SJCRH30 (cell line): Measurements from ENCODE around the gene ATP11A. TPM values are rescaled to one million over a fixed set of nuclear protein-coding genes. Genes with fewer than 3 reads are reported as not detected.
"Not testable (repeated sequence)": the region's sequence is repeated elsewhere in the genome, so short reads cannot be mapped to it uniquely, and the experiment has no call there.

ENCODE experiments used
- DNase-seq, 2 experiments: peaks; one replicate each; pipeline ENCODE4 v3.0.0-alpha.2; 2015 to 2020
- H3K27ac ChIP-seq: fragments of 250-450 bp; sonication (Bioruptor Pico); 2 replicates; pipeline ENCODE4 v1.5.1; 2020; ENCODE audit warnings: mild to moderate bottlenecking, moderate library complexity
- H3K27me3 ChIP-seq: fragments of 250-450 bp; sonication (Bioruptor Pico); 2 replicates; pipeline ENCODE4 v1.5.1; 2020; ENCODE audit warnings: mild to moderate bottlenecking, moderate library complexity
- H3K36me3 ChIP-seq: fragments of 250-450 bp; sonication (Bioruptor Pico); 2 replicates; pipeline ENCODE4 v1.5.1; 2020; ENCODE audit warnings: mild to moderate bottlenecking, moderate library complexity
- H3K4me1 ChIP-seq: fragments of 250-450 bp; sonication (Bioruptor Pico); 2 replicates; pipeline ENCODE4 v1.5.1; 2020; ENCODE audit warnings: mild to moderate bottlenecking, moderate library complexity
- H3K4me3 ChIP-seq: fragments of 250-450 bp; sonication (Bioruptor Pico); 2 replicates; pipeline ENCODE4 v1.5.1; 2020; ENCODE audit warnings: mild to moderate bottlenecking, moderate library complexity
- H3K9me3 ChIP-seq: fragments of 250-450 bp; sonication (Bioruptor Pico); replicated peaks from 2 replicates; pipeline ENCODE4 v1.5.1; 2020; ENCODE audit warnings: mild to moderate bottlenecking, moderate library complexity
- total RNA-seq: library from RNA; depleted of rRNA; stranded (reverse); fragments of >200 nt; shearing (Covaris generic); gene quantifications from 2 replicates; pipeline ENCODE4 v1.2.3, GENCODE V29; 2014

The ATP11A gene
- total RNA-seq, 1 experiment from 2014 or later = 14.2 TPM

DNA sequence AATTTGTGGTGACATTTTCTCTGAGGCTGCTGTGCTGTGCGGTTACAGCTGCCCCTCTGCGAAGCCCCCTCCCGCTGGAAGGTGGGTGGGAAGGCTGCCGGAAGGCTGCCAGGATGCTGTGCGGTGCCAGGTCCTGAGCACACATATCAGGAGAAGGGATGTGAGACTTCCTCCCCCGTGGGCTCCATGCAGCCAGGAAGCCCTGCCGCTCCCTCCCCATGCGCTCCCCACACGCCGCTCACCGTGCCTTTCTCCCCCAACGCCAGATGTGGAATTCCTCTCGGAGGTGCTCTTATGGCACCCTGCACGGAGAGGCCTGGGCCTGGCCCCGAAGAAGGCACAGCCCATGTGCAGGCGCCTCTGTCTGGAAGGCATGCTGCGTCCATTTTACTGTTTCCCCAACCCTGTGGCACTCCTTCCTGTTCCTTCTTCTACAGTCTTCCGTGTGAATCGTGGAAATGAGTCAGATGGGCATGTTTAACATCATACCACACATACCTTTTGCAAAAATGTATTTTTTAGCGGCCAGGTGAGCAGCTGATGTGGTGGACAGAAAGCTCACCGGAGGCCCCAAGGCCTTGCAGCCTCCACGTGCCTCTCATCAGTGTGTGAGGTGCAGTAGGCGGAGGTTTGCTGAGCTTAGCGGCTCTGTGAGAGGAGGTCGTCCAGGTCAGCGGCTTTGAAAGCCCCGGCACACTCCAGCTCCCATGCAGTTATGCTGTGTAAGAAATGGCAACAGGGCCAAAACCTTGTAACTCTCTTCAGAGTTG lies 88.0 kb downstream of the ATP11A start:
- Histone ChIP-seq H3K4me3 (no peak overlapping the region), H3K9me3 (no peaks in the 10 kb centered on the region), H3K4me1 (no peaks in the 10 kb centered on the region), H3K27me3 (no peaks in the 10 kb centered on the region), H3K36me3 (no peaks in the 10 kb centered on the region), H3K27ac (no peak overlapping the region)
- DNase-seq = no peak

DNA sequence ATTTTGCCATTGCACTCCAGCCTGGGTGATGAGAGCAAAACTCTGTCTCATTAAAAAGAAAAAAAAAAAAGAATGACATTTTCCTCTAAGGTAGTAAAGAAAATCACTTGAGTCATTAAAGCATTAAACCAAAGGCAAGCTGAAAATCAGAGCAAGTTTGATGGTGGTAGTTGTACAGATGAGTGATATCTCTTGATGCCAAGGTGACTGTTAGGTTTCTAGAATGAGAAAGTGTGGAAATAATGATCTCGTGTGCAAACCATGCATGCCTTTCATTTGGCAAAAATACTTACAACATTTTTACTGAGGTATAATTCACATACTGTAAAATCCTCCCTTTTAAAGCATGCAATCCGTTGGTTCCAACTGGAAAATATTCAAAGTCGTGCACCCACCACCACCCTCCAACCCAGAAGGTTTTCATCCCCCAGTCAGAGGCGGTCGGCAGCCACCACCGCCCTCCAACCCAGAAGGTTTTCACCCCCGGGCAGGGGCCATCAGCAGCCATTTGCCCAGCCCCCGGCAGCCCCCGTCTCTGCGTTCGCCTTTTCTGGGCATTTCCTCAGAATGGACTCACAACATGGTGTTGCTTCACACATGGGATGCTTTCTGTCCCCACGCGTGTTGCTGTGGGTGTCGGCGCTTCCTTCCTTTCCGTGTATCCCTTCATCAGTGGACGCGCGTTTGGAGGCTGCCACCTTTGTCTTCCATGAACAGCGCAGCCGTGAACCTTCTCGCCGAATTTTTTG lies 90.2 kb downstream of the ATP11A start:
- no peak for DNase-seq
- no peaks in the 10 kb centered on the region for H3K36me3 ChIP-seq
- no peaks in the 10 kb centered on the region for H3K9me3 ChIP-seq
- H3K27me3 ChIP-seq = no peaks in the 10 kb centered on the region
- H3K4me1 ChIP-seq = no peaks in the 10 kb centered on the region
- H3K4me3 ChIP-seq = no peak overlapping the region
- no peak overlapping the region for H3K27ac ChIP-seq

DNA sequence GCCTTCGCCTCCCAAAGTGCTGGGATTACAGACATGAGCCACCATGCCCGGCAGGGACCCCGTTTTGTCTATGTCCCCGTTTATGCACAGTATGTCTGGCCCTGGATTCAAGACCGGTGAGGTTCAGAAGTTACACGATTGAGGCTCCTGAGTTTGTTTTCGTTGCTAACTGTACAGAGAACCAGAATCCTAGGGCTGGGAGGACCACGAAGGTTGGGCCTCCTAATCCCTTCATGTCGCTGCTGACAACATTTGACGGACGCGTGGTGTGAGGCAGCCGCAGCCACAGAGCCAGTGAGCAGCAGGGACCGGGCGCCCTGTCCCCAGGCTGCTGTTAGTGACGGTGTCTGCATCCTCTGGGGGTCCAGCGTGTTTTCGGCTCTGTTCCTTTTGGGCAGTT lies 91.4 kb downstream of the ATP11A start:
- no peak for DNase-seq
- H3K9me3 ChIP-seq = no peaks in the 10 kb centered on the region
- H3K4me1 ChIP-seq = no peaks in the 10 kb centered on the region
- H3K36me3 ChIP-seq = no peaks in the 10 kb centered on the region
- H3K27me3 ChIP-seq = no peaks in the 10 kb centered on the region
- no peak overlapping the region for H3K27ac ChIP-seq
- no peak overlapping the region for H3K4me3 ChIP-seq

DNA sequence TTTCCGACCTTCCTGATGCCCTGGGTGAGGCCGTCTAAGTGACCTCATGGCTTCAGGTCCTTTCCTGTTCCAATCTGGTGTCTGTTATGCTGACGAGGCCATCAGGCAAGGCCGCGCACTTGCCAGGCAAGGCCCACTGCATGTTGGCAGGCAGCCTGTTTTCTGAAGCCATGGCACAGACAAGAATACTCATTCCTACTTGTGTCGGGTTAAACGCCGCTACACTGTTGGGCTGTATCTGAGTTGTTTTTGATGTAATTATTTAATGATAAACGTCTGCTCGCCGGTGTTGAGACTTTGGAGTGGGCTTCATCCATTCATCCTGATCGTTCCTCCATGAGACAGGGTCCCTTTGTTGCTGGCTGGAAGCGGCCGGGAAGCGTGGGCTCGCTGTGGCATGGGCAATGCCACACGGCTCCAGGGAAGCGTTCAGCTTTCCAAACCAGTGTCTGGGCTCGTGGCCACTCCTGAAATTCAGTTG lies 92.1 kb downstream of the ATP11A start:
- H3K4me3 ChIP-seq = no peak overlapping the region
- DNase-seq = no peak
- H3K27me3 ChIP-seq = no peaks in the 10 kb centered on the region
- H3K9me3 ChIP-seq = no peaks in the 10 kb centered on the region
- no peaks in the 10 kb centered on the region for H3K4me1 ChIP-seq
- H3K36me3 ChIP-seq = no peaks in the 10 kb centered on the region
- H3K27ac ChIP-seq = no peak overlapping the region

DNA sequence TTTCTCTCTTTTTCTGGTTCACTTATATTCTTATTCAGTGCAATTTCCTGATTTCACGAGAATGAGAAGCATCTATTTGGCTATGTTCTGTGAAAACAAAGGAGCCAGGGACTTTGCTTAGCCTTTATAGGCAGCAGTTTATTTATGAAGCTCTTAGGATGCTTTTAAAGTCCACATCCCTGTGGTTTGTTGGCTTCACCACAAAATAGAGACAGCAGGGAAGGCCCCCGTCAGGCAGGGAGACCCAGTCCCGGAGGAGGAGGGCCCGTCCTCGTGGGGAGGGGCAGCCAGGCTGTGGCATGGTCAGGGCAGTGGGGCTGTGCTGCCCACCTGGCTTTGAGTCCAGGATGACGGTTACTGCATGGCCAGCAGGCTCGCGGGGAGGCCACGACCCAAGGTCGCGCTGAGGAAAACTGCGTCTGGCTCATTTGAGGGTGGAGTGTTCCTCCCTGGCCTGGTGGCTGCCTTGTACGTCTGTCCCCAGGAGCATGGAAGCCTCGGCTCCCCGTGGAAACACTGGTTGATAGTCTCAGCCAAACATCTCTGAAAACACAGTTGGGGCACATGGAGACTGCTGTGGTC lies 92.7 kb downstream of the ATP11A start:
- H3K4me1 ChIP-seq = no peaks in the 10 kb centered on the region
- no peak for DNase-seq
- H3K4me3 ChIP-seq = no peak overlapping the region
- no peak overlapping the region for H3K27ac ChIP-seq
- H3K27me3 ChIP-seq = no peaks in the 10 kb centered on the region
- H3K9me3 ChIP-seq = no peaks in the 10 kb centered on the region
- H3K36me3 ChIP-seq = no peaks in the 10 kb centered on the region

DNA sequence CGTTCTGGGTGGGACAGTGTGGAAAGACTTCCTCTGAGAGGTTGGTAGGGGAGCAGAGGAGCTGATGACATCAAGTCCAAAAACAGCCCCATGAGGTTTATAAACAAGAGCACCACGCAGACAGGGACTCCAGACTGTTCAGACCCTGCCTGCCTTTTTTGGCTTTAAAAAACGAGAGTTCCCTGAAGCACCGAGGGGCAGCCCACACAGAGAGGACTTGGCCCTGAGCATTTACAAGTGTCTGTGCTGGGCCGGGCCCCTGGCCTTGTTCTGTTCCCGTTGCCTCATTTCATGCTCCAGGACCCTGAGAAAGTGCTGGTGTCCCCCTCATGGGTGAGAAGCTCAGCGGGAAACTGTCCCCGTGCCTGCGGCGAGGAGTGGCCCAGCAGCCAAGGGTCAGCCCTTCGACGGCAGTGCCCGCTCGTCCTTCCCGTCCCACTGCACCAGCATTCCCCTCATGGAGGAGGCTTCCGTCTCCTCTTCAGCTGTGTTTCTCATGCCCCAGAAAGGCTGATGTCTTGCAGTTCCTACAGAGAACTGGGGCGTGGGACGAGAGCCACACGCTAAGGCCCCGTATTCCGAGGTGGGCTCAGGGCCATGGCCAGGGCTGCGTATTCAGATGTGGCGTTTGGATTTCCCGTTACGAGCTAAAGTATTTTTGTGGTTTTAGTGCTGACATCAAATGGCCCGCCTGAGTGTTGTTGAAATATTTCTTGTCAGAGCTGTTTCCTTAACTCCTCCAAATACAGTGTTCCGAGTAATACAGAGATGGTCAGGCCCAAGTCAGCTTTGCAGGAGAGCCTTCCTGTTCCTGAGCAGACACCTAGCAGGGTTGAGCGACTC lies 93.5 kb downstream of the ATP11A start:
- Histone ChIP-seq H3K4me3 (no peak overlapping the region), H3K36me3 (no peaks in the 10 kb centered on the region), H3K9me3 (no peaks in the 10 kb centered on the region), H3K27me3 (no peaks in the 10 kb centered on the region), H3K4me1 (no peaks in the 10 kb centered on the region), H3K27ac (no peak overlapping the region)
- no peak for DNase-seq

DNA sequence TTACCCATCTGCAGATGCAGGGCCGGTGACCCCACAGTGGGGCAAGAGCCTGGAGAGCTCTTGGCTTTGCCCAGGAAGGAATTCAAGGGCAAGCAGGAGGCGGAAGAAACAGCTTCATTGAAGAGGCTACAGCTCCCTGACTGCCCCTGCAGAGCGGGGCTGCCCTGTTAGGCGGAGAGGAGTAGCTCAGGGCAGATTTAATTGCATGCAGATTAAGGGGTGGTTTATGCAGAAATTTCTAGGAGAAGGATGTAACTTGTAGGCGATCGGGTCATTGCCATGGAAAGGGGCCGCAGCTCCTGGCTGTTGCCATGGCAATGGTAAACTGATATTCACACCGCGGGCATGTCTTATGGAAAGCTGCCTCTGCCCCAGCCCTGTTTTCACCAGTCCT lies 94.1 kb downstream of the ATP11A start:
- Histone ChIP-seq H3K4me3 (no peak overlapping the region), H3K9me3 (no peaks in the 10 kb centered on the region), H3K27me3 (no peaks in the 10 kb centered on the region), H3K36me3 (no peaks in the 10 kb centered on the region), H3K27ac (no peak overlapping the region), H3K4me1 (no peaks in the 10 kb centered on the region)
- no peak for DNase-seq

DNA sequence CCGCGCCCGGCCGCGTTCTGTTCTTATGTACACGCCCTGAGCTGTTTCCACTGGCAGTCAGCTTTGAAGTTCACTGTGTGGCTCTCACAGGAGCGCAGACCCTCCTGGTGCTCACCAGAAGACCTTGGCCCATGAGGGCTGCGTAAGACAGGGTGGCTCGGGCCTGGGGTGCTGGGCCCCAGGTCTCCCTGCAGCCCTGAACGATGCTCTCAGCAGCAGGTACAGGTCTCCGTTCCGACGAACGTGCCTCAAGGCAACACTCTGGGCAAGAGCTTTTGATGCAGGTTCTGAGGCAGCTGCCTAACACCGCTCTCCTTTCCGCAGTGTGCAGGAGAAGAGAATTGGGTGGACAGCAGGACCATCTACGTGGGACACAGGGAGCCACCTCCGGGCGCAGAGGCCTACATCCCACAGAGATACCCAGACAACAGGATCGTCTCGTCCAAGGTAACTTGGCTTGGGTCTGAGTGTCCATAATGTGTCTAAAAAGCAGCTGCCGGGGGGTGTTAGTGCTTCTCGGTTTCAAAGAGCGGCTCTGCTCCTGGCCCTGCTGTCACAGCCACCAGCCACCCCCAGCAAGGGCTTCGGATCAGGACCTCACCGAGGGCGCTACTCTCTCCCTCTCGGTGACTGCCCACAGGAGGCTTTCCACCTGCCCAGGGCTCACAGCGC lies 95.1 kb downstream of the ATP11A start:
- no peaks in the 10 kb centered on the region for H3K9me3 ChIP-seq
- H3K27ac ChIP-seq = no peak overlapping the region
- H3K27me3 ChIP-seq = no peaks in the 10 kb centered on the region
- no peak for DNase-seq
- H3K4me1 ChIP-seq = no peaks in the 10 kb centered on the region
- no peak overlapping the region for H3K4me3 ChIP-seq
- H3K36me3 ChIP-seq = no peaks in the 10 kb centered on the region

DNA sequence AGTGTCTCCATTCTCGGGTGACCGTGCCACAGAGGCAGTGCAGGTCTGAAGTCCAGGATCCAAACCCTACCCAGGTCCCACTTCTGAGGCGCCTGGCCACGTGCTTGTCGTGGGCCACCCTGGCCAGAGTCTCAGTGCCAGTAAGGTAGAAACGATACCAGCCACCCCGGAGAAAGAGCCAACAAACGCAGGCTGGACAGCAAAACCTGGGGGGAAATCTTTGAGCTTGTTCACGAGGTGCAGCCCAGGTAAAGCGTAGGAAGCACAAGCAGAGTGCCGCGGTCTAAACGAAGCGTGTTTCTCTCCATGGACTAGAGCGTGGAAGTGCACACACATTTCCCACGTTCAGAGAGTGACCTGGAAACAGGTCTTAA lies 95.6 kb downstream of the ATP11A start:
- no peak overlapping the region for H3K4me3 ChIP-seq
- no peak for DNase-seq
- no peaks in the 10 kb centered on the region for H3K4me1 ChIP-seq
- no peaks in the 10 kb centered on the region for H3K27me3 ChIP-seq
- no peaks in the 10 kb centered on the region for H3K36me3 ChIP-seq
- H3K9me3 ChIP-seq = no peaks in the 10 kb centered on the region
- no peak overlapping the region for H3K27ac ChIP-seq

DNA sequence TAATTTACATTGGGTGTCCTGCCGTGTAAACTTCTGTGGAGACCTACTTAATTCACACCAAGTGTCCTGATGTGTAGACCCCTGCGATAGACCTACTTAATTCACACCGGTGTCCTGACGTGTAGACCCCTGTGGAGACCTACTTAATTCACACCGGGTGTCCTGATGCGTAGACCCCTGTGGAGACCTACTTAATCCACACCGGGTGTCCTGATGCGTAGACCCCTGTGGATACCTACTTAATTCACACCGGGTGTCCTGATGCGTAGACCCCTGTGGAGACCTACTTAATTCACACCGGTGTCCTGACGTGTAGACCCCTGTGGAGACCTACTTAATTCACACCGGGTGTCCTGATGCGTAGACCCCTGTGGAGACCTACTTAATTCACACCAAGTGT lies 97.0 kb downstream of the ATP11A start:
- H3K9me3 ChIP-seq, H3K4me3 ChIP-seq, DNase-seq, H3K27me3 ChIP-seq, H3K4me1 ChIP-seq, H3K36me3 ChIP-seq, H3K27ac ChIP-seq: not testable (repeated sequence)

DNA sequence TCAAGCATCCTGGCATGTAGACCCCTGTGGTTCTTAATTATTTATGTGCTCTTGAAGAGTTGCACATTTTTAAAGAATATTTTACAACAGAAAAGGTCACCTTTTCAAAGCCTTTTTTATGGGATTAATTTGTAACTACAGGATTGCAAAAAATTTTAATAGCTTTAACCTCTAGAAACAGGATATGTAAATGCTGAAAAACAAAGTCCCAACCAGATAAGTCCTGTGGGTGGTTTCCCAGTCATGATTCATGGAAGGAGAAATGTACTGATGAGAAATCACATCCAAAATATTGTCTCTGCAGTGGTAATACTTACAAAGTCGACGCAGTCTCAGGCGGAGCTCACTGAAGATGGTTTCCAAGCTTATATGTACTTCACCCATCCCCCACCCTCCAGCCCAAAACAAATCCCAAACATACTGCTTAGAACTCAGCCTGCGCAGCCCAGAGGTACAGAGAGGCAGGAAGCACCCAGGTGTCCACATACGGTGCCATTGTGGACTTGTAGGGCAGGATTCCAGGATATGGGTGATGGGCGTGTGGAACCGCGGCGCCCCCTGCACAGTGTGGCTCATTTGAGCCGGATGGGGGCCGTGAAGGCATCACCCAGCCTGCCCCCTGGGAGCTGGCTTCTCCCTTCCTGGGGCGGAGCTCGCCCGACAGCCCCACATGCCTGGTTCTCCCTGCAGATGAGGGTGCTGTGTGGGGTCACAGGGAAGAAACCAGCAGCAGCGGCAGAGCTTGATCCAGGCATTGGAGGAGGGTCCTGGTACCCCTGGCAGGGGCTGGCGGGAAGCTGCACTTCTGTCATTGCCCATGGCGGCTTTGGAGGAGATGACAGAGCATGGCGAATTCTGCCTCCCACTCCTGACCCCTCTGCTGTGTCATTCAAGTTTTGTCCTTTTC lies 101.2 kb downstream of the ATP11A start:
- Histone ChIP-seq H3K9me3 (no peaks in the 10 kb centered on the region), H3K27ac (no peak overlapping the region), H3K36me3 (no peaks in the 10 kb centered on the region), H3K4me3 (no peak overlapping the region), H3K27me3 (no peaks in the 10 kb centered on the region), H3K4me1 (no peaks in the 10 kb centered on the region)
- no peak for DNase-seq

DNA sequence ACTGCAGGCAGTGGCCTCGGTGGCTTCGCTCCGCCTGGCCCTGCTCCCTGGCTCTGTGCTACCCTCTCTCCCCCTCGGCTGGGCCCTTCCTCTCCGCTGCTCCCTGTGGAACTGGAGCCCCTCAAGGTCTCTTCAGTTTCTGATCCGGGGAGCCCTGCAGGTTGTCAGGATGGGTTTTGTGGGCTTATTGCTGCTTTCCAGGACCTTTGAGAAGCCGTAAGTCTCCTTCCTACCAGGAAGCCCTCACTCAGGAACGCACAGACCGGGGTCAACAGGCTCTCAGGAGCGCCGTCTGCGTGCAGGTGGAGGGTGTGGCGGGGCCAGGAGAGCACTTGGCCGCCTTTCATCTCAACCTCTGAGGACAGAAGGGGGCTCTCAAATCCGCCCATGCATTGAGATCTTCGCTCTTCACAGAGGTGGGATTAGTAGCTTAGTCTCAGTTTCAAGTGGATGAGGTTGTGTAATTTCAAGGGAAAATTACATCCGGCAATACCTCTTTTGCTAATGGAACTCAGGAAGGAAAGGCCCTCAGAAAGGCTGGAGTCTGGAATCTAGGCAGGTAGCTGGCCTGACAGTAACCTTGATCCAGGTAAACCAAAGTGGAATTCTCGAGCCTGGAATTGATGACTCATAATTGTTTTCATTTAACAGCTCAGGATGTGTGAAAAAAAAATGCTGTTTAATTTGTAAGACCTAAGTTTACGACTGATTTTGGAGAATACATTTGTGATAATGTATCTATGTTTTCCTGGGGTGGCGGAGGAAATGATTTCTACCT lies 102.0 kb downstream of the ATP11A start:
- Histone ChIP-seq H3K4me1 (no peaks in the 10 kb centered on the region), H3K36me3 (no peaks in the 10 kb centered on the region), H3K9me3 (no peaks in the 10 kb centered on the region), H3K4me3 (no peak overlapping the region), H3K27ac (no peak overlapping the region), H3K27me3 (no peaks in the 10 kb centered on the region)
- DNase-seq = no peak

DNA sequence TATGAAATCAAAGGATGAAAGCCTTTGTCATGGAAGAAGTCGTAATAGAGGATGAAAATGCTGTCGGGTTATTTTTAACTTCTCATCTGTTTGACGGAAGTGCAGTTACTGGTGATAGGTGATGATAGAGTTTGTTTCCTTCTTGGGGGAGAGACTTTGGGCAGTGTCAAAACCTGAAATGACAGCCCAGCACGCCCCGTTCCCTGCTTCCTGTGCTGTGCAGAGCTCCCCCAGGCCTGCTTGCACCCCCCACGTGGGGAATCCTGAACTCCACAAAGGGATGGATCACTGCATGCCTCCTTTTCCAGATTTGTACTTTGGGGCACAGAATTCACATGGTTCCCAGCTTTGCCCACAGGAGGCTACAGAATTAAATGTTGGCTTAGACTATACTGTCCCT lies 102.7 kb downstream of the ATP11A start:
- H3K27ac ChIP-seq = no peak overlapping the region
- no peaks in the 10 kb centered on the region for H3K36me3 ChIP-seq
- no peaks in the 10 kb centered on the region for H3K27me3 ChIP-seq
- H3K4me3 ChIP-seq = no peak overlapping the region
- no peak for DNase-seq
- H3K9me3 ChIP-seq = no peaks in the 10 kb centered on the region
- H3K4me1 ChIP-seq = no peaks in the 10 kb centered on the region
